ENCODE measurements around the gene DIPK1A.

DIPK1A gene

GRCh38 chr1:92961131-92961895 lies at the start of gene DIPK1A:
DIPK1A (minus strand) TSS chr1:92961462; CDS start chr1:92961429, 33 bp downstream.
- TF ChIP-seq ZFX (IDR thresholded peaks at IDR 0.05; ENCODE audit: borderline replicate concordance) (no peak), CTCF (IDR thresholded peaks at IDR 0.05) (no peak)

GRCh38 chr1:93007941-93008577 lies 46.8 kb upstream of the DIPK1A start:
- TF ChIP-seq ZFX (IDR thresholded peaks at IDR 0.05; ENCODE audit: borderline replicate concordance) (no peak), CTCF (IDR thresholded peaks at IDR 0.05) (no peak)
- no peak overlapping the region for H3K27ac ChIP-seq

More at GRCh38 chr1:92961131-92961895, at the start of gene DIPK1A:
- H3K27ac ChIP-seq: no peak within 1 kb of the TSS

- no peak overlapping the region for H3K27ac ChIP-seq
- TF ChIP-seq ZFX (IDR thresholded peaks at IDR 0.05; ENCODE audit: borderline replicate concordance): no peak
- no peak for TF ChIP-seq CTCF (IDR thresholded peaks at IDR 0.05)
These were observed 44.0 kb upstream of the DIPK1A start for GRCh38 chr1:93005252-93005598.

GRCh38 chr1:93004566-93005251 lies 43.4 kb upstream of the DIPK1A start:
- no peak overlapping the region for H3K27ac ChIP-seq
- TF ChIP-seq CTCF (IDR thresholded peaks at IDR 0.05) (no peak), ZFX (IDR thresholded peaks at IDR 0.05; ENCODE audit: borderline replicate concordance) (no peak)

- TF ChIP-seq CTCF (IDR thresholded peaks at IDR 0.05) (no peak), ZFX (IDR thresholded peaks at IDR 0.05; ENCODE audit: borderline replicate concordance) (no peak)
- H3K27ac ChIP-seq: no peak overlapping the region
These were observed 42.7 kb upstream of the DIPK1A start for GRCh38 chr1:93003981-93004380.

GRCh38 chr1:93002781-93003180 lies 41.5 kb upstream of the DIPK1A start:
- TF ChIP-seq CTCF (IDR thresholded peaks at IDR 0.05) (no peak), ZFX (IDR thresholded peaks at IDR 0.05; ENCODE audit: borderline replicate concordance) (no peak)
- no peak overlapping the region for H3K27ac ChIP-seq

- H3K27ac ChIP-seq: no peak overlapping the region
- TF ChIP-seq CTCF (IDR thresholded peaks at IDR 0.05): no peak
These were observed 40.6 kb upstream of the DIPK1A start for GRCh38 chr1:93001893-93002292.
